Posterior vena cava (tissue), 2 donors: ENCODE data around the gene FHAD1. TPM values are rescaled to one million over a fixed set of nuclear protein-coding genes. Genes with fewer than 3 reads are reported as not detected.

Experiments used
- DNase-seq: peaks from one replicate; pipeline ENCODE4 v3.0.0-alpha.2; 2020; ENCODE audit warnings: low spot score
- intact Hi-C, 2 donors: fragments of 100-400 bp; cut with DNase I; formaldehyde crosslinking; loops; one replicate each; pipeline versions ENCODE4 v1.14.1 to v1.14.2; 2022 to 2023
- total RNA-seq, 2 donors: library from RNA; stranded (reverse); fragmentation: NEBNext Ultra II Directional; extraction: Animal tissue kit (Norgen Biotek cat#: 25700); gene quantifications; one replicate each; pipeline ENCODE4 v1.2.1, GENCODE V29; 2021
- donor health status: DM: yes; HTN: yes; CAD: no.
- donor health status: DM: yes; HTN: yes; CAD: no.

Gene FHAD1
- total RNA-seq, 2 donors from 2014 or later, result 0.43 TPM; not detected in 1

DNA sequence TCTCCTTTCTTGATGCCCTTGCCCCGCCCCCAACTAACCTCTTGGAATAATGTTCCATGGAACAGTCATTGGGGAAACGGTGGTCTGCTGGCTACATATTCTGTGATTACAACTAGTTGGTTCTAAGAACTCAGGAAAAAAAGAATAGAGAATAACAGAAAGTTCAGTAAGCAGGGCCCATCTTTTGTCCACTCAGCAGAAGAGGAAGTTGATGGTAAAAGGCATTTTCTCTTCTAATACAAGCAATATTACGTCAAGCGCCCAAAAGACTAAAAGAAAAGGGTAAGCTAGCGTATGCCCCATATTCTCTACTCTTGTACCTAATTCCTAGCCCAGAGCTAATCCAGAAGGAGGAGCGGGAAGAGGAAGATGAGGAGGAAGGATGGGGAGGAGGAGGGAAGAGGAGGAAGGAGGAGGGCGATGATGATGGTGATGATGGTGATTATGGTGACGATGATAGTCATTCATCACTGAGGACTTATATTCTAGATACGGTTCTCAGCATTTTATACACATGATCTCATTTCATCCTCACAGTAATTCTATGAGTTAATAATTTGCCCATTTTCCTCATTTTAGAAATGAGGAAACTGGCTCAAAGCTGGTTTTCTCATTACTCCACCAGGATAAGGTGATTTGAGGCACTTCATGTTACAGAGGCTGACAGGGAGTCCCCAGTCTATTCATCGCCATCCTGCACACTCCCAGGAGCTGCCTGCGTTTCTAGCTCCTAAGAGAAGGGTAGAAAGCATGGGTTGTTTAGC lies 86.1 kb downstream of the FHAD1 start:
- no peak for DNase-seq
- intact Hi-C loops, result no loop called here

- intact Hi-C loops, result no loop called here
- DNase-seq, result no peak
Measured at GRCh38 chr1:15334995-15335394, 88.0 kb downstream of the FHAD1 start.

DNA sequence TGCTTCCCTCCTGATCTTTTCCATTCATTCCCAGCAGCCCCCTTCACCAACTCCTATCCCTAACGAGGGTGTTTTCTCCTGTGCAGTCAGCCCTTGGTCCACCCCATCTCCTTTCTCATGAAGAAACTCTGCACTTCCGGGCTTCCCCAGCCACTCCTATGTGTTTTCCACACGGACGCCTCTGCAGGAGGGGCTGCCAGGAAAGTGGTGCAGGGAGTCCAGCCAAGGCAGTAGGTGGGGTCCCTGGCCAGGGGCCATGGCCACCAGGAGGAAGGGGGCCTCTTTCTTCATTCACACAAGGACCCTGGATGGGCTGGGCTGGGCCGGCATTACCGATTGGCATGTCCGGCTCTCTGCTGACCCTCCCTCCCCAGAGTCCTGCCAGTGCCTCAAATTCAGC lies 89.8 kb downstream of the FHAD1 start:
- DNase-seq, result no peak
- intact Hi-C loops, result no loop called here

DNA sequence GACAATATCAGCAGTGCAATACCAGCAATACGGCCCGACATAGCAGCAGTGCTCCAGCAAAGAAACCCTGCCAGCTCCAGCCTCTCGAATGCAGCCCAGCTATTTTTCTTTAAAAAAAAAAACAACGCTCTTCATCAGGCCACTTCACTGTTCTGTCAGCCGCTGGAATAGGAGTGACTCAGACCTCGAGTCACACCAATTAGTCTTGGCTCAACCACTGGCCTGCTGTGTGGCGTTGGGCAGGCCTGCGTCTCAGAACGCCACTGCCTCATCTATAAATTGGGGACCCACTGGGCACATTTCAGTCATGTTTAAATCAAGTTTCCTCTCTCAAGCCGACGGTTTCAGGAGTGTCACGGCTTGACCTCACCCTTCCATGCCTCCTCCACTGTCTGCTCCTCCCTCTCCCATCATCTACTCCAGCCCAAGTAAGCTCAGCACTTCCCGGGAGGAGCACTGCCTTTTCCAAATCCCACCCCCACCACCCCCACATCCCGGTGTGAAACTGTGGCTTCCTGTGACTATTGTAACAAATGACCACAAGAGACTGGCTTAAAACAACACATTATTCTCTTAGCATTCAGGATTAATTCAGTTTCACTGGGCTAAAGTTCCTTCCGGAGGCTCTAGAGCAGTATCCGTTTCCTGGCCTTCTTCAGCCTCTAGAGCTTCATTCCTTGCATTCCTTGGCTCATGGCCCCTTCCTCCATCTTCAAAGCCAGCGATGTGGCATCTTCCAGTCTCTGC lies 90.8 kb downstream of the FHAD1 start:
- intact Hi-C loops, result no loop called here
- DNase-seq, result no peak

DNA sequence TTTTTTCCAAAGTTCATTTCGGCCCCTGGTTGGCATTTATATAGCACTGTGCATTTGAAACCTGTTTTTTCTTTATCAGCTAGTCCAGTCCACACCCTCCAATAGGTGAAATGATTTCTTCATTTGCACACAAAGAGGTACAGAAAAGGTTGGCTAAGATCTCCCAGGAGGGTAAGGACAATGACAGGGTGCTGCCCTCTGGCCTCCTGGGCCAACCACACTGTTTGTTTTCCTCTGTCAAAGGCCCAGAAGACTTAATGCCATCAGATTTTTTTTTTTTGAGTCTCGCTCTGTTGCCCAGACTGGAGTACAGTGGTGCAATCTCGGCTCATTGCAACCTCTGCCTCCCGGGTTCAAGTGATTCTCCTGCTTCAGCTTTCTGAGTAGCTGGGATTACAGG lies 92.5 kb downstream of the FHAD1 start:
- DNase-seq, result no peak
- intact Hi-C loops, result no loop called here

GRCh38 chr1:15341228-15341627 lies 94.2 kb downstream of the FHAD1 start:
- no peak for DNase-seq
- intact Hi-C loops, result no loop called here

DNA sequence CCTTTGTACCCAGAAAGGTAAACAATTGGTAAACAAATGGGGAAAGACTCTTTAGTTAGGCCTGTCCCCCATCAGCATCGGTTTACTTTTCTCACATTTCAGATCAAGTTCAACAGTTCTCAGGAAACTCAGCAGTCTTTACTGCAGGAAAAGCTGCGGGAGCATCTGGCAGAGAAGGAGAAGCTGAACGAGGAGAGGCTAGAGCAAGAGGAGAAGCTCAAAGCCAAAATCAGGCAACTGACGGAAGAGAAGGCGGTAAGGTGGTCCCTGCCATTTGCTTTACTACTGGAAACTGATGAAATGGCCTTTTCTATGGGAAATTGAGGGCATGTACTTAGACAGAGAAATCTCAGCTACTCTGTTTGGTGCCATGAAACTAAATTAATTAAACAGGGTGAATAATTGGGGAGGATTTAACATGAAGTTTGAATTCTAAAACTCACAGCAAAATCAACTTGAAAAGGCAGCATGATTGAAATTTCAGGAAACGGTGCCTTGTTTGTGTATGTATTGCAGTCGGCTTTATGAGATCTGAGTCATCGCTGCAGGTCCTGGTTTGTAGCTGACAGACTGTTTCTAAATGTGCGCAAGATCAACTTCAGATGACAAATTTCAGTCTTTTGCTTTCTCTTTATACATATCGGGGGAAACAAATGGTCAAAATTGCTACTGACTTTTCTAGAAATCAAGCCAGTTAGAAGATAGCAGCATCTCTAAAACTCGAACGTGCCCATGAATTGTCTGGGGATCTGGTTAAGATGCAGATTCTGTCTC lies 94.8 kb downstream of the FHAD1 start:
- intact Hi-C loops, result no loop called here

GRCh38 chr1:15342408-15342967 lies 95.5 kb downstream of the FHAD1 start:
- no peak for DNase-seq
- intact Hi-C loops, result no loop called here

More for the DNA sequence above, 94.8 kb downstream of the FHAD1 start:
- no peak for DNase-seq

DNA sequence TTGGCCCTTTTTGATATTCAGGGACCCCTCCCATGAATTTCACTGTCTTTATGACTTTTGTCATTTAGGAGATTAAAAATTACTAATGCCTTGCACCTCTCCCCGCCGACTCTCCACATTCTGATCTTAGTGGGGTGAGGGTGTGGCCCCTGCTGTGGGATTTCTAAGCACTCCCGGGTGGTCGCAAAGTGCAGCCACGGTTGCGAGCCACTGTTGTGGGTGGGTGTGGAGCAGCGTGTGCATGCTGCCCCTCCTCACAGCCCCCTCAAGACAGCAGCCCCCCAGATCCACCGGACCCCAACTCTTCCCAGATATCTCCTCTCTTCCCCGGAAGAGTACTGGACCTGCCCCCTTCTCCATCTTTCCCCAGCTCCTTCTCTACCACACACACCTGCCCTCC lies 96.1 kb downstream of the FHAD1 start:
- DNase-seq, result no peak
- intact Hi-C loops, result no loop called here

DNA sequence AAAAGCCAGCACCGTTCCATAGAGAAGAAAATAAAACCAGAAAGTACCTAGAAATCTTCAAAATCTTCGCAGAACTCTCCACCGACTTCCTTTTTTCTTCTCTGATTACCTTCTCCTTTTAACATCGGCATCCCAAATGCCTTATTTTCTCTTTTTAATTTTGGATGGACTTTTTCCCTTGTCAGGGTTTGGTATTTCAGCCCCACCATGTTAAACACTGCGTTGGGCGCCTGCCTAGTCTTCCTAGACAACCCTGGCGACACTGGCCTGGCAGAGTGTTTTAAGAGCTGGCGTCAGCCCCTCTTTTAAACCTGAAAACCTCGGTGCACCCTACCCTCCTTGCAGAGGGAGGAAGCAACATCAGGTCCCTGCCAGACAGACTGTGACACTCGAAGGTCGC lies 96.7 kb downstream of the FHAD1 start:
- peak; percentile 88 for DNase-seq
- intact Hi-C loops, result no loop called here

DNA sequence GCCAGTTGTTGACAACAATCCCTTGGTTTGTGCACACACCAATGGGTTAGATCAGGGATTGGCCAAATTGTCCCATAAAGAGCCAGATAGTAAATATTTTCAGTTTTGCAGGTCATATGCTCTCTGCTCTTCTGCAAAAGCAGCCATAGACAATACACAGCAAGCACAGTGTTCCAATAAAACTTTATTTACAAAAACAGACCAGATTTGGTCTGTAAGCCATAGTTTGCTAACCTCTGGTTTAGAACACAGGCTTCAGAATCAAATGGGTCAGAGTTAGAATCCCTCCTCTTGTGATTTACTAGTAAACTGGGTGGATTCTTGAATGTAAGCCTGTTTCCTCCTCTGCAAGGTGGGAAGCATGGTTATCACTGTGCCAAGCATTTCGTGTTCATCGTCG lies 97.4 kb downstream of the FHAD1 start:
- intact Hi-C loops, result no loop called here
- DNase-seq, result no peak

DNA sequence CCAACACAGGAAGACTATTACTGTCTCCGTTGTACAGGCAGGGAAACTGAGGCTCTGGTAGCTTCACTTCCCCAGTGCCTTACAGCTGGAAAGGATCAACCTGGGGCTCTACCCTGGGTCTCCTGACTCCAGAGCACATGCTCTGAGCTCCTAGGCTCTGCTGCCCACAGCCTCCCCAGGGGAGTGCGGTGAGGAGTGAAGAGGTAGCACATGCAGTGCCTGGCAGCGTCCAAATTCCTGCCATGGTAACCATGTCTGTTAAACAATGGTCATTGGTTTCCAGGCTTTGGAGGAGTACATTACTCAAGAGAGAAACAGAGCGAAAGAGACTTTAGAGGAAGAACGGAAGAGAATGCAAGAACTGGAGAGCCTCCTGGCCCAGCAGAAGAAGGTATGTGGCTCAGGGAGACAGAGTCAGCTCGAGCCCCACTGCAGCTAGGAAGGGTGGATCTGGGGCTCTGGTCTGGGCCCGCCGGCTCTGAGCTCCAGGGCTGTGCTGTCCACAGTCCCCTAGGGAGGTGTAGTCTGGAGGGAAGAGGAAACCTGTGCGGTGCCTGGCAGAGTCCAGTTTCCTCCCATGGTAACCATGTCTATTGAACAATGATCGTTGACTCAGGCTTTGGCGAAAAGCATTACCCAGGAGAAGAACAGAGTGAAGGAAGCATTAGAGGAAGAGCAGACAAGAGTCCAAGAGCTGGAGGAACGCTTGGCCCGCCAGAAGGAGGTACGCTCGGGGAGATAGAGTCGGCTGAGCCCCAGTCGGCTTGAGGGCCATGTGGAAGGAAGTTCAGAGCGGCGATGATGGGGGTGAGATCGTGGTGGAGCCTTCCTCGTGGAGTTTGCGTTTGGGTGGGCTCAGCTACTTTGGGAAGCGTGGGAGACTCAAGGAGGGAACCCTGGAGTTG lies 98.0 kb downstream of the FHAD1 start:
- DNase-seq, result no peak
- intact Hi-C loops, result no loop called here

DNA sequence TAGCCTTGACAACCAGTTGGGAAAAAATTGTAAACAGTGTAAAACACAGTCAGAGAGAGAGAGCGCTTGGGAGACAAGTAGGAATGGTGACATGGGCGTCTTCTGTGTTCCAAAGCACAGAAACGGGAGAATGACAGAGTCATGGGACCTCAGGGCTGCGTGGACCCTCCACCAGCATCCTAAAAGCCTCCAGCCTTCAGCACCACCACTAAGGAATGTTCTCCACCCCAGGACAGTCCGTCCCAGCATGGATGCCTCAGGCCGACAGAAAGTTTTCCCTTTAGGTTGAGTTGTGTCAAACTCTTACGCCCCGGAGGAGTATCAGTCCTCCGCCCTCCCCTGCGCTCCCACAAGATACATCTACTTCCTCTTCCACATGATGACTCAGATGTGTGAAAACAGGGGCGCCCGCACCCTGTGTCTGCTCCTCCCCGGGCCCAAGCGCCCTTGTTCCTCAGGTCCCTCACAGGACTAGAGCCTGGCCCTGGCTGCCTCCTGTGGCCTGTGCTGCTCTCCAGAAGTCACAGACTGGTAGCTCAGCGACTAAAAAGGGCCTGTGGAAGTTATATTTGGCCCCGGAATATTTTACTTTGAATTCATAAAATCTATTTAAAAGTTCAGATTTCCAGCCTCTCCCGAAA lies 98.8 kb downstream of the FHAD1 start:
- intact Hi-C loops, result no loop called here

DNA sequence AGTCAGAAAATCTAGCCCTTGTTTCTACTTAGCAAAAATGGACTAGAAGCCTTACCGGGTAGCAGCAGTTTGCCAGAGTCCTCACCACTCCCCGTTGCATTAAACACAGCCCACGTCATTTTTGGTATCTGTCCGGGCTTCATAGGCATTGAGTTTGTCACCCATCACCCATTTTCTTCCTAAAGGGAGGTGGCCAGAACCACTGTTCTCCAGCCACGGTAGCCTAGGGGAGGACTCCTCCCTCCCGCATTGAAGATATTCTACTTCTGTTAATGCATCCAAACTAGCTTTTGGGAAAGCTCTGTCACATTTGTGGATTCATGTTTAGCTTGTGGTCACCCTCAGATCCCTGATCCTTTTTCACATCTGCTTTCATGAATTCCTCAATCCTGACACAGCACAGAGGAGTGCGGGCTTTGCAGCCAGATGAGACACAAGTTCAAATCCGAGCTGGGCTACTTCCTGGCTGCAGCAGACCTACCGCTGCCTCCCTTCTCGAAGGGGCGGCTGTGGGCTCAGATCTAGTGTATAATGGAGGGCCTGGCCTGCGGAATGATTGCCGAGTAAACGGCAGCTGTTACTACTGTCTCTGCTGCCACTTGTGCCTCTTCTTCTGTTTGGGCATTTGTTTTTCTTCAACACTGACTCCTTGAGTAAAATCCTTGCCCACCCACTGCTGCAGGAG lies 99.5 kb downstream of the FHAD1 start:
- peak; percentile 44 for DNase-seq
- intact Hi-C loops, result no loop called here

More for the DNA sequence above, 98.8 kb downstream of the FHAD1 start:
- DNase-seq, result peak; percentile 87

DNA sequence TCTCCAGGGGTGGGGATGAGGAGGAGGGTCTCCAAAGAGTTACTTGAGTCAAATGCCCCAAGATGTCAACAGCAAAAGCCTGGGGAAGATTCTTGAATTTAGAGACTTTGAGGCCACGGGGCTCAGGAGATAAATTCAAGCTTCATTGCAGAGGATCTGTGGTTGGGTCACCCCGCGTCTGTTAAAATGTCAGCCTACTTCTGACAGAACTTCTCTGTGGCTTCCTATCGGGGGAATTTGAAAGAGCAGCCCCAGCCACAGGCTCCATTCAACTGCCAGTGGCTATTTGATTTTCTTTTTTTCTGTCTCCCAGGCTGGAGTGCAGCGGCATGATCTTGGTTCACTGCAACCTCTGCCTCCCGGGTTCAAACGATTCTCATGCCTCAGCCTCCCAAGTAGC lies 100.2 kb downstream of the FHAD1 start:
- intact Hi-C loops, result no loop called here

DNA sequence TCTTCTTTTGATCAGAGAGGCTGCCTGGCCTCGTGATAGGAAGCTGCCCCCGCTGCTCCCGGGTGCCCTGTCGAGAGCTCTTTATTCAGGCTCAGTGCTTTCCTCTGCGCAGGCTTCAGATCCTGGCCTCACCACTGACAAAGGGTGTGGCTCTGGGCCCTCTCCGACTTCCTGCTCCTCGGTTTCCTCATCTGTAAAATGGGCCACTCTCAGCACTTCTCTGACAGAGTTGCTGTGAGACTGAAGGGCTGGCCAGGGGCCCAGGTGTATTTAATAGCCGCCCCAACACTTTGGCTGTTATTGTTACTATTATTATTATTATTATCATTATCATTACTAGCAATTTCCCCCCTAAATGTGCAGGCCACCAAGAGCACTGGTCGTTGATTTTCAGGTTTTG lies 101.6 kb downstream of the FHAD1 start:
- intact Hi-C loops, result no loop called here
- DNase-seq, result no peak

More for the DNA sequence above, 100.2 kb downstream of the FHAD1 start:
- no peak for DNase-seq

DNA sequence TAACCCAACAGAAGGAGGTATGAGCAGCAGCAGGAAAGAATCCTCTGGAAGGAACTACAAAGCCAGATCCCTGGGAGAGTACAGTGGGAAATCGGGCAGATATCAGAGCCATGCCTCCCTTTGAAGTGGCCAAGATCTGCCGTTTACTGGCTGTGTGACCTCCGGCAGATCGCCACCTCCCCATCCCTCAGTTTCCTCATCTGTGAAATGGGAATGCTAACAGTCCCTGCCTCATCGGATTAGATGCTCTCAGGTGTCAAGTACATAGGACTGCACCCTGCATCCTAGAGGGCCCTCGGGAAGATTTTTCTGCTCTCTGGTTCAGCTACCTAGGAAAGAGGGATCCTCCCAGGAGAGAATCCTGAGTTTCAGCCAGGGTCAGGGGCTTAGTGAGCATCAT lies 102.1 kb downstream of the FHAD1 start:
- DNase-seq, result no peak
- intact Hi-C loops, result no loop called here

DNA sequence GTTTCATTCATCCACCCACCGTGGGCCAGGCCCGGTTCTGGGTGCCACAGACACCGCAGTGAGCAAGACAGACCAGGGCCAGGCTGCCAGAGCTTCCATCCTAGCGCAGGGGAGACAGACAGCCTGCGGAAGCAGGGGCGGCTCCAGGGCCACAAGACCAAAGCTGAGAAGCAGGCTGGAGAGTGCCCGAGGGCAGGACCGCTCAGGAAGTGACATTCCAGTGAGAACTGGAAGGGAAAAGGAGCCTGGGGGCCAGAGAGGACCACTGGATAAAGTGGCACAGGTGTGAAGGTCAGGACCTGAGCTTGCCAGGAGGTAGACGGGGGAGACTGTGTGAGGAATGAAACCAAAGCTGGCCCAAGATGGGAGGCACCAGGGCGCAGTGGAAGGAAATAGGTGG lies 103.1 kb downstream of the FHAD1 start:
- intact Hi-C loops, result no loop called here
- DNase-seq, result no peak
